ENCODE measurements around the gene CCDC89.

Gene CCDC89

GRCh38 chr11:85725510-85726258 lies 39.7 kb upstream of the CCDC89 start:
- TF ChIP-seq ZNF10 (tag by site-specific recombination; IDR thresholded peaks at IDR 0.05) (0 out of 2 replicates have a peak, but pooled peaks have one; percentile 38), ZNF692 (tag by site-specific recombination; IDR thresholded peaks at IDR 0.05) (0 out of 2 replicates have a peak, but pooled peaks have one; percentile 39), SETDB1 (IDR thresholded peaks at IDR 0.05; ENCODE audit: insufficient read length, low read length) (peak; percentile 41), PRDM1 (tag by site-specific recombination; IDR thresholded peaks at IDR 0.05) (peak; percentile 37; the same call in 1 of the 2 replicates), ZNF488 (tag by site-specific recombination; IDR thresholded peaks at IDR 0.05) (no peak), KLF8 (tag by site-specific recombination; IDR thresholded peaks at IDR 0.05) (no peak)
- ChIA-PET CTCF (interaction anchor here (1.0 kb wide), 2 partner anchors 31 to 78 kb away, joined by 3 to 4 read pairs; partner anchors contain the start of gene TMEM126A), POLR2A (no interaction called here)
- Histone ChIP-seq H3K27ac (ENCODE audit: extremely low read depth, low read depth, low read length) (no peak overlapping the region), H3K4me3 (ENCODE audit: low read depth, low read length) (no peak overlapping the region), H3K4me1 (ENCODE audit: control insufficient read depth, insufficient read depth, low read length) (no peaks in the 10 kb centered on the region), H3K9me3 (ENCODE audit: control insufficient read depth, insufficient read depth, low read depth, low read length) (no peaks in the 10 kb centered on the region), H3K36me3 (ENCODE audit: control insufficient read depth in 2 of 2, insufficient read depth in 1 of 2, low read length in 2 of 2) (no peaks in the 10 kb centered on the region)

GRCh38 chr11:85724748-85725465 lies 38.9 kb upstream of the CCDC89 start:
- Histone ChIP-seq H3K9me3 (ENCODE audit: control insufficient read depth, insufficient read depth, low read depth, low read length) (no peaks in the 10 kb centered on the region), H3K4me3 (ENCODE audit: low read depth, low read length) (no peak overlapping the region), H3K4me1 (ENCODE audit: control insufficient read depth, insufficient read depth, low read length) (no peaks in the 10 kb centered on the region), H3K27ac (ENCODE audit: extremely low read depth, low read depth, low read length) (no peak overlapping the region), H3K36me3 (ENCODE audit: control insufficient read depth in 2 of 2, insufficient read depth in 1 of 2, low read length in 2 of 2) (no peaks in the 10 kb centered on the region)
- CTCF ChIA-PET = interaction anchor here (0.6 to 1.0 kb wide), 4 partner anchors 30 to 1497 kb away, joined by 3 to 4 read pairs (median 4); partner anchors contain the start of gene TMEM126A
- POLR2A ChIA-PET = no interaction called here
- TF ChIP-seq ELK4 (IDR thresholded peaks at IDR 0.05; ENCODE audit: borderline replicate concordance, low read depth, low read length) = no peak
- no peak for TF ChIP-seq ZNF266 (tag by site-specific recombination; IDR thresholded peaks at IDR 0.05; ENCODE audit: low read depth)
- no peak for TF ChIP-seq ZNF701 (tag by site-specific recombination; IDR thresholded peaks at IDR 0.05)
- TF ChIP-seq FEZF1 (tag by site-specific recombination; IDR thresholded peaks at IDR 0.05) = no peak
- no peak for TF ChIP-seq KLF16 (tag by site-specific recombination; IDR thresholded peaks at IDR 0.05)
- TF ChIP-seq ZNF362 (tag by site-specific recombination; IDR thresholded peaks at IDR 0.05) = no peak
- no peak for TF ChIP-seq ZNF621 (tag by site-specific recombination; IDR thresholded peaks at IDR 0.05)
- TF ChIP-seq ZNF513 (tag by site-specific recombination; IDR thresholded peaks at IDR 0.05) = no peak
- TF ChIP-seq KLF10 (tag by site-specific recombination; IDR thresholded peaks at IDR 0.05) = no peak
- no peak for TF ChIP-seq ZNF776 (tag by site-specific recombination; IDR thresholded peaks at IDR 0.05; ENCODE audit: borderline replicate concordance)
- no peak for TF ChIP-seq ZNF2 (tag by site-specific recombination; IDR thresholded peaks at IDR 0.05)
- no peak for TF ChIP-seq GLI2 (tag by site-specific recombination; IDR thresholded peaks at IDR 0.05; ENCODE audit: borderline replicate concordance, low read depth)
- no peak for TF ChIP-seq ZBTB8A (tag by site-specific recombination; IDR thresholded peaks at IDR 0.05)
- no peak for TF ChIP-seq ZEB2 (tag by site-specific recombination; IDR thresholded peaks at IDR 0.05)
- TF ChIP-seq HOXC10 (CRISPR knock-in tag; IDR thresholded peaks at IDR 0.05) = no peak
